HepG2 (cell line): ENCODE measurements around the gene GDF9. TPM values are rescaled to one million over a fixed set of nuclear protein-coding genes. Genes with fewer than 3 reads are reported as not detected.

Experiments
- CEBPB ChIP-seq: IDR thresholded peaks from 2 replicates; pipeline ENCODE4 v1.6.1; 2011; ENCODE audit warnings: low read depth, low read length, improper control_type of control experiment, borderline replicate concordance
- HDAC1 ChIP-seq: sonication (generic); formaldehyde crosslinking; IDR thresholded peaks from 2 replicates; pipeline ENCODE4 v1.5.1; 2020; ENCODE audit warnings: mild to moderate bottlenecking, missing genetic modification reagents
- HOXD1 ChIP-seq: sonication (generic); formaldehyde crosslinking; IDR thresholded peaks from 2 replicates; pipeline ENCODE4 v1.5.0; 2020; ENCODE audit warnings: missing genetic modification reagents
- IRX3 ChIP-seq: sonication (generic); formaldehyde crosslinking; IDR thresholded peaks from 2 replicates; pipeline ENCODE4 v1.8.1; 2023; ENCODE audit warnings: mild to moderate bottlenecking, low read depth, missing genetic modification reagents, borderline replicate concordance
- KDM3A ChIP-seq: IDR thresholded peaks from 2 replicates; pipeline ENCODE4 v1.6.1; 2018; ENCODE audit warnings: low read depth, missing compliant biosample characterization
- KDM4B ChIP-seq: sonication (generic); formaldehyde crosslinking; IDR thresholded peaks from 2 replicates; pipeline ENCODE4 v1.4.0; 2020; ENCODE audit warnings: missing genetic modification reagents
- MED13 ChIP-seq: sonication (generic); formaldehyde crosslinking; IDR thresholded peaks from 2 replicates; pipeline ENCODE4 v1.5.0; 2020; ENCODE audit warnings: missing genetic modification reagents
- MYC ChIP-seq: sonication (generic); formaldehyde crosslinking; IDR thresholded peaks from 2 replicates; pipeline ENCODE4 v1.9.0; 2021; ENCODE audit warnings: missing genetic modification reagents, borderline replicate concordance
- NONO ChIP-seq, 2 experiments: fragments of 450-650 bp in 1 of 2; sonication (generic) in 1 of 2; formaldehyde crosslinking in 1 of 2; IDR thresholded peaks in 1 of 2; conservative IDR thresholded peaks in 1 of 2; 2 replicates each; pipeline versions ENCODE4 v1.6.1 to v1.8.0; 2017 to 2022; ENCODE audit warnings: mild to moderate bottlenecking in 1 of 2, missing genetic modification reagents in 1 of 2, moderate library complexity in 1 of 2
- PHB2 ChIP-seq: fragments of 450-650 bp; IDR thresholded peaks from 2 replicates; pipeline ENCODE4 v1.6.1; 2018; ENCODE audit not compliant: partially characterized antibody
- PHF21A ChIP-seq: sonication (generic); formaldehyde crosslinking; IDR thresholded peaks from 2 replicates; pipeline ENCODE4 v1.5.0; 2020; ENCODE audit warnings: mild to moderate bottlenecking, missing genetic modification reagents
- PHF5A ChIP-seq: IDR thresholded peaks from one replicate; pipeline ENCODE4 v1.6.1; 2018; ENCODE audit warnings: low read depth, missing genetic modification reagents; ENCODE audit not compliant: unreplicated experiment
- RXRA ChIP-seq: sonication (generic); formaldehyde crosslinking; IDR thresholded peaks from 2 replicates; pipeline ENCODE4 v1.5.1; 2020; ENCODE audit warnings: missing genetic modification reagents
- SMARCC2 ChIP-seq: fragments of 450-650 bp; IDR thresholded peaks from 2 replicates; pipeline ENCODE4 v1.6.1; 2017; ENCODE audit warnings: antibody characterized with exemption, mild to moderate bottlenecking
- SP140L ChIP-seq: sonication (generic); formaldehyde crosslinking; IDR thresholded peaks from 2 replicates; pipeline ENCODE4 v1.4.0; 2020; ENCODE audit warnings: missing genetic modification reagents, borderline replicate concordance
- SRF ChIP-seq: IDR thresholded peaks from 2 replicates; pipeline ENCODE4 v1.6.1; 2011; ENCODE audit warnings: mild to moderate bottlenecking, low read depth, low read length, moderate library complexity
- TAF1 ChIP-seq: sonication (generic); formaldehyde crosslinking; IDR thresholded peaks from 2 replicates; pipeline ENCODE4 v1.4.0; 2020; ENCODE audit warnings: missing genetic modification reagents
- TAF15 ChIP-seq: fragments of 200-400 bp; formaldehyde crosslinking; IDR thresholded peaks from one replicate; pipeline ENCODE4 v1.6.1; 2018; ENCODE audit warnings: mild to moderate bottlenecking, low read depth, low read length; ENCODE audit not compliant: poor library complexity, severe bottlenecking
- TGIF2 ChIP-seq: IDR thresholded peaks from 2 replicates; pipeline ENCODE4 v1.6.1; 2016; ENCODE audit warnings: control low read depth, missing compliant biosample characterization
- ZMAT3 ChIP-seq: sonication (generic); formaldehyde crosslinking; conservative IDR thresholded peaks from 2 replicates; pipeline ENCODE4 v1.7.0; 2021; ENCODE audit warnings: missing genetic modification reagents
- ZNF143 ChIP-seq: sonication (generic); formaldehyde crosslinking; IDR thresholded peaks from 2 replicates; pipeline ENCODE4 v1.4.0; 2020; ENCODE audit warnings: missing genetic modification reagents
- ZNF232 ChIP-seq: sonication (generic); formaldehyde crosslinking; IDR thresholded peaks from 2 replicates; pipeline ENCODE4 v1.4.0; 2020; ENCODE audit warnings: missing genetic modification reagents, borderline replicate concordance
- ZNF256 ChIP-seq: sonication (generic); formaldehyde crosslinking; conservative IDR thresholded peaks from 2 replicates; pipeline ENCODE4 v1.4.0; 2020; ENCODE audit warnings: missing genetic modification reagents
- ZNF264 ChIP-seq: sonication (generic); formaldehyde crosslinking; IDR thresholded peaks from 2 replicates; pipeline ENCODE4 v1.4.0; 2020; ENCODE audit warnings: missing genetic modification reagents
- ZNF354B ChIP-seq: sonication (generic); formaldehyde crosslinking; IDR thresholded peaks from 2 replicates; pipeline ENCODE4 v1.8.0; 2022; ENCODE audit warnings: mild to moderate bottlenecking, missing genetic modification reagents
- ZNF672 ChIP-seq: sonication (generic); formaldehyde crosslinking; IDR thresholded peaks from 2 replicates; pipeline ENCODE4 v1.8.1; 2022; ENCODE audit warnings: missing genetic modification reagents
- polyA plus RNA-seq, 8 experiments: library from polyadenylated mRNA; depleted of rRNA in 3 of 8; stranded (reverse) in 7 of 8; unstranded in 1 of 8; fragments of >200 nt; fragmentation: Illumina TruSeq in 4 of 8; extraction: Trizol in 4 of 8; gene quantifications; 2 replicates each; pipeline versions ENCODE4 v1.2.1 to v1.2.3, GENCODE V29; 2011 to 2016; ENCODE audit warnings: low read depth in 4 of 8, missing spikeins in 1 of 8, mixed read lengths in 1 of 8; ENCODE audit not compliant: insufficient read depth in 1 of 8
- total RNA-seq, 5 experiments: library from RNA; depleted of rRNA; stranded (reverse); fragments of >200 nt; fragmentation: Illumina TruSeq; extraction: Trizol; gene quantifications; 2 replicates each; pipeline ENCODE4 v1.2.3, GENCODE V29; 2016; ENCODE audit warnings: low read depth in 1 of 5
- TF ChIP-seq, protein P1 (sequence below): IDR thresholded peaks from 2 replicates; pipeline ENCODE4 v1.6.1; 2018; ENCODE audit warnings: missing genetic modification reagents
- TF ChIP-seq, protein P2 (sequence below): IDR thresholded peaks from 2 replicates; pipeline ENCODE4 v1.6.1; 2016; ENCODE audit warnings: control low read depth
- TF ChIP-seq, protein P3 (sequence below): IDR thresholded peaks from 2 replicates; pipeline ENCODE4 v1.6.1; 2016; ENCODE audit warnings: mild to moderate bottlenecking

GDF9 gene
- total and polyA plus RNA-seq, 2 of the 13 experiments (the other 11 are each of a cell fraction or from before 2014, with no cell fraction given), result 0.33 to 0.38 TPM

DNA sequence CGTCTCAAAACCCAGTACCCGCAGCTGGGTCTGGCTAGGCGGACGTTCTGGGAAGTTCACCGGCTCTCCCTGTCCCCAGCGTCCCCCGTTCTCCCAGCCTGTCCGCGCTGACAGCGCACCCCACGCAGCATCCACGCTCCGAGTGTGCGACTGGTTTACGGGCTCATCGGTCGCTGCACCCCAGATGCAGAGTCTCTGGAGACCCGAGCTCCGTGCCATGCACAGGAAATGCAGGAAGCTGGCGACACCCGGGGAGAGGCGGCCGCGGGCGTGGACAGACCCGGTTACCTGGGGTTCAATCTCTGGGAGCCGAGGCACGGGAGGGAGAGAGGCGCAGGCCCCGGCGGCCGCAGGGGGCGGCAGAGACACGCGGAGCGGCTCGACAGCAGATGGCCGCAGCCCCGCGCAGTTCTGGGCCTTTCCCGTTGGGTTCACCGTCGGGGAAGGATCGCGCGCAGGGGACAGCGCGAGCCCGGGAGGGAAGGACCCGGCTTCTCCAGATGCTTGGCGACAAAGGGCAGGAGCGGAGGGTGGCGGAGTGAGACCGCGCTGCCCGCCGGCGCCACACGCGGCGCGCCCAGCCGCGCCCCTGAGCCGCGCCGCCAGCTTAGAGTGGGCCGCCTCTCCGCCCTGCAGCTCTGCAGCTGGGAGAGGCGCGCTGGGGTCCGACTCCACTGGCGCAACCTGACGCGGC, 36.4 kb downstream of the GDF9 start (continued):
- TF ChIP-seq TAF15 (peak; percentile 97), MYC (CRISPR knock-in tag) (peak; percentile 82), ZMAT3 (CRISPR knock-in tag) (peak; percentile 2; the same call in 1 of the 2 replicates), IRX3 (CRISPR knock-in tag) (peak; percentile 34; the same call in 1 of the 2 replicates), MED13 (CRISPR knock-in tag) (0 out of 2 replicates have a peak, but pooled peaks have one; percentile 35), CEBPB (no peak), PHF5A (peak; percentile 4), ZNF232 (0 out of 2 replicates have a peak, but pooled peaks have one; percentile 70), TAF1 (no peak), PHF21A (CRISPR knock-in tag) (peak; percentile 39; the same call in 1 of the 2 replicates), PHB2 (no peak), KDM4B (CRISPR knock-in tag) (peak; percentile 33; the same call in 1 of the 2 replicates), KDM3A (CRISPR knock-in tag) (peak; percentile 63; the same call in 1 of the 2 replicates), SRF (no peak), HOXD1 (CRISPR knock-in tag) (peak; percentile 85; the same call in 1 of the 2 replicates), NONO (IDR thresholded peaks at IDR 0.05) (no peak), NONO (CRISPR knock-in tag; conservative IDR thresholded peaks at IDR 0.05) (peak; percentile 71; the same call in 1 of the 2 replicates), RXRA (CRISPR knock-in tag) (peak; percentile 64; the same call in 1 of the 2 replicates), ZNF354B (CRISPR knock-in tag) (peak; percentile 34; the same call in 1 of the 2 replicates), ZNF256 (CRISPR knock-in tag) (0 out of 2 replicates have a peak, but pooled peaks have one; percentile 49), ZNF264 (CRISPR knock-in tag) (0 out of 2 replicates have a peak, but pooled peaks have one; percentile 24), ZNF672 (CRISPR knock-in tag) (peak; percentile 43; the same call in 1 of the 2 replicates), SP140L (0 out of 2 replicates have a peak, but pooled peaks have one; percentile 52), TGIF2 (CRISPR knock-in tag) (peak; percentile 45; the same call in 1 of the 2 replicates), HDAC1 (CRISPR knock-in tag) (peak; percentile 62; the same call in 1 of the 2 replicates), ZNF143 (no peak), SMARCC2 (no peak)
- TF ChIP-seq, protein P1, sequence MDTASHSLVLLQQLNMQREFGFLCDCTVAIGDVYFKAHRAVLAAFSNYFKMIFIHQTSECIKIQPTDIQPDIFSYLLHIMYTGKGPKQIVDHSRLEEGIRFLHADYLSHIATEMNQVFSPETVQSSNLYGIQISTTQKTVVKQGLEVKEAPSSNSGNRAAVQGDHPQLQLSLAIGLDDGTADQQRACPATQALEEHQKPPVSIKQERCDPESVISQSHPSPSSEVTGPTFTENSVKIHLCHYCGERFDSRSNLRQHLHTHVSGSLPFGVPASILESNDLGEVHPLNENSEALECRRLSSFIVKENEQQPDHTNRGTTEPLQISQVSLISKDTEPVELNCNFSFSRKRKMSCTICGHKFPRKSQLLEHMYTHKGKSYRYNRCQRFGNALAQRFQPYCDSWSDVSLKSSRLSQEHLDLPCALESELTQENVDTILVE (CRISPR knock-in tag), result no peak
- TF ChIP-seq, protein P2, sequence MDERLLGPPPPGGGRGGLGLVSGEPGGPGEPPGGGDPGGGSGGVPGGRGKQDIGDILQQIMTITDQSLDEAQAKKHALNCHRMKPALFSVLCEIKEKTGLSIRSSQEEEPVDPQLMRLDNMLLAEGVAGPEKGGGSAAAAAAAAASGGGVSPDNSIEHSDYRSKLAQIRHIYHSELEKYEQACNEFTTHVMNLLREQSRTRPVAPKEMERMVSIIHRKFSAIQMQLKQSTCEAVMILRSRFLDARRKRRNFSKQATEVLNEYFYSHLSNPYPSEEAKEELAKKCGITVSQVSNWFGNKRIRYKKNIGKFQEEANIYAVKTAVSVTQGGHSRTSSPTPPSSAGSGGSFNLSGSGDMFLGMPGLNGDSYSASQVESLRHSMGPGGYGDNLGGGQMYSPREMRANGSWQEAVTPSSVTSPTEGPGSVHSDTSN, result no peak
- TF ChIP-seq, protein P3, sequence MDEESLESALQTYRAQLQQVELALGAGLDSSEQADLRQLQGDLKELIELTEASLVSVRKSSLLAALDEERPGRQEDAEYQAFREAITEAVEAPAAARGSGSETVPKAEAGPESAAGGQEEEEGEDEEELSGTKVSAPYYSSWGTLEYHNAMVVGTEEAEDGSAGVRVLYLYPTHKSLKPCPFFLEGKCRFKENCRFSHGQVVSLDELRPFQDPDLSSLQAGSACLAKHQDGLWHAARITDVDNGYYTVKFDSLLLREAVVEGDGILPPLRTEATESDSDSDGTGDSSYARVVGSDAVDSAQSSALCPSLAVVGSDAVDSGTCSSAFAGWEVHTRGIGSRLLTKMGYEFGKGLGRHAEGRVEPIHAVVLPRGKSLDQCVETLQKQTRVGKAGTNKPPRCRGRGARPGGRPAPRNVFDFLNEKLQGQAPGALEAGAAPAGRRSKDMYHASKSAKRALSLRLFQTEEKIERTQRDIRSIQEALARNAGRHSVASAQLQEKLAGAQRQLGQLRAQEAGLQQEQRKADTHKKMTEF, result 0 out of 2 replicates have a peak, but pooled peaks have one; percentile 32
